HepG2 (cell line): ENCODE results near the gene CSTB. TPM values are rescaled to one million over a fixed set of nuclear protein-coding genes. Genes with fewer than 3 reads are reported as not detected.

Source experiments
- ARID2 ChIP-seq: sonication (generic); formaldehyde crosslinking; IDR thresholded peaks from 2 replicates; pipeline ENCODE4 v1.8.1; 2022; ENCODE audit warnings: mild to moderate bottlenecking, missing genetic modification reagents, borderline replicate concordance
- CAMTA2 ChIP-seq: sonication (generic); formaldehyde crosslinking; IDR thresholded peaks from 2 replicates; pipeline ENCODE4 v1.4.0; 2020; ENCODE audit warnings: mild to moderate bottlenecking, missing genetic modification reagents, borderline replicate concordance
- DR1 ChIP-seq: sonication (generic); formaldehyde crosslinking; IDR thresholded peaks from 2 replicates; pipeline ENCODE4 v1.8.0; 2021; ENCODE audit warnings: mild to moderate bottlenecking, missing genetic modification reagents, inconsistent platforms
- FOXO4 ChIP-seq: sonication (generic); formaldehyde crosslinking; conservative IDR thresholded peaks from 2 replicates; pipeline ENCODE4 v1.8.1; 2023; ENCODE audit warnings: missing genetic modification reagents
- GMEB1 ChIP-seq: sonication (generic); formaldehyde crosslinking; IDR thresholded peaks from 2 replicates; pipeline ENCODE4 v1.5.1; 2020; ENCODE audit warnings: missing genetic modification reagents, mild to moderate bottlenecking, borderline replicate concordance
- IKZF4 ChIP-seq: sonication (generic); formaldehyde crosslinking; IDR thresholded peaks from 2 replicates; pipeline ENCODE4 v1.5.1; 2020; ENCODE audit warnings: borderline replicate concordance, mild to moderate bottlenecking, low read depth, missing genetic modification reagents; ENCODE audit errors: not compliant biosample characterization
- MED13 ChIP-seq: sonication (generic); formaldehyde crosslinking; IDR thresholded peaks from 2 replicates; pipeline ENCODE4 v1.5.0; 2020; ENCODE audit warnings: missing genetic modification reagents
- RBM39 ChIP-seq: fragments of 200-400 bp; formaldehyde crosslinking; IDR thresholded peaks from one replicate; pipeline ENCODE4 v1.6.1; 2018; ENCODE audit warnings: antibody characterized with exemption, mild to moderate bottlenecking, low read depth, low read length; ENCODE audit not compliant: poor library complexity, severe bottlenecking
- RXRA ChIP-seq: sonication (generic); formaldehyde crosslinking; IDR thresholded peaks from 2 replicates; pipeline ENCODE4 v1.5.1; 2020; ENCODE audit warnings: missing genetic modification reagents
- SKI ChIP-seq: fragments of 450-650 bp; IDR thresholded peaks from one replicate; pipeline ENCODE4 v1.6.1; 2018; ENCODE audit warnings: mild to moderate bottlenecking; ENCODE audit not compliant: partially characterized antibody
- SNRNP70 ChIP-seq: fragments of 200-400 bp; formaldehyde crosslinking; IDR thresholded peaks from 2 replicates; pipeline ENCODE4 v1.6.1; 2017; ENCODE audit warnings: mild to moderate bottlenecking, low read depth, low read length, moderate library complexity
- TCF7L2 ChIP-seq: IDR thresholded peaks from 2 replicates; pipeline ENCODE4 v1.6.1; 2011; ENCODE audit warnings: mild to moderate bottlenecking, low read depth, low read length, moderate library complexity
- USF2 ChIP-seq, 2 experiments: sonication (generic) in 1 of 2; formaldehyde crosslinking in 1 of 2; IDR thresholded peaks; 2 replicates each; pipeline versions ENCODE4 v1.5.1 to v1.6.1; 2011 to 2020; ENCODE audit warnings: borderline replicate concordance in 1 of 2, low read depth in 1 of 2, low read length in 1 of 2, mild to moderate bottlenecking in 1 of 2, missing genetic modification reagents in 1 of 2, moderate library complexity in 1 of 2
- ZBTB26 ChIP-seq: IDR thresholded peaks from 2 replicates; pipeline ENCODE4 v1.6.1; 2016; ENCODE audit warnings: missing compliant biosample characterization, missing genetic modification reagents, borderline replicate concordance
- ZBTB7A ChIP-seq: sonication (generic); formaldehyde crosslinking; IDR thresholded peaks from 2 replicates; pipeline ENCODE4 v1.8.0; 2022; ENCODE audit warnings: mild to moderate bottlenecking, missing genetic modification reagents
- ZFP36L2 ChIP-seq: sonication (generic); formaldehyde crosslinking; IDR thresholded peaks from 2 replicates; pipeline ENCODE4 v1.4.0; 2020; ENCODE audit warnings: missing genetic modification reagents
- ZNF253 ChIP-seq: sonication (generic); formaldehyde crosslinking; IDR thresholded peaks from 2 replicates; pipeline ENCODE4 v1.8.0; 2022; ENCODE audit warnings: mild to moderate bottlenecking, missing genetic modification reagents, borderline replicate concordance
- ZNF557 ChIP-seq: sonication (generic); formaldehyde crosslinking; IDR thresholded peaks from 2 replicates; pipeline ENCODE4 v1.4.0; 2020; ENCODE audit warnings: missing genetic modification reagents
- ZNF790 ChIP-seq: sonication (generic); formaldehyde crosslinking; IDR thresholded peaks from 2 replicates; pipeline ENCODE4 v1.8.0; 2022; ENCODE audit warnings: missing genetic modification reagents, mild to moderate bottlenecking, borderline replicate concordance
- polyA plus RNA-seq, 8 experiments: library from polyadenylated mRNA; depleted of rRNA in 3 of 8; stranded (reverse) in 7 of 8; unstranded in 1 of 8; fragments of >200 nt; fragmentation: Illumina TruSeq in 4 of 8; extraction: Trizol in 4 of 8; gene quantifications; 2 replicates each; pipeline versions ENCODE4 v1.2.1 to v1.2.3, GENCODE V29; 2011 to 2016; ENCODE audit warnings: low read depth in 4 of 8, missing spikeins in 1 of 8, mixed read lengths in 1 of 8; ENCODE audit not compliant: insufficient read depth in 1 of 8
- total RNA-seq, 5 experiments: library from RNA; depleted of rRNA; stranded (reverse); fragments of >200 nt; fragmentation: Illumina TruSeq; extraction: Trizol; gene quantifications; 2 replicates each; pipeline ENCODE4 v1.2.3, GENCODE V29; 2016; ENCODE audit warnings: low read depth in 1 of 5

CSTB gene
- total and polyA plus RNA-seq, 2 of the 13 experiments (the other 11 are each of a cell fraction or from before 2014, with no cell fraction given): 11.7 to 94.1 TPM

- TF ChIP-seq IKZF4: no peak
- TF ChIP-seq CAMTA2 (CRISPR knock-in tag): no peak
- TF ChIP-seq DR1: no peak
- no peak for TF ChIP-seq ZNF253 (CRISPR knock-in tag)
- TF ChIP-seq GMEB1: peak; percentile 66; the same call in 1 of the 2 replicates
- peak; percentile 58; the same call in 1 of the 2 replicates for TF ChIP-seq ZBTB26
- TF ChIP-seq FOXO4: no peak
- TF ChIP-seq SNRNP70: no peak
- no peak for TF ChIP-seq USF2 (IDR thresholded peaks at IDR 0.05; ENCODE audit: low read depth, low read length)
- TF ChIP-seq USF2 (CRISPR knock-in tag; IDR thresholded peaks at IDR 0.05; ENCODE audit: borderline replicate concordance): no peak
- TF ChIP-seq SKI: peak; percentile 70
- TF ChIP-seq ZFP36L2: no peak
- 0 out of 2 replicates have a peak, but pooled peaks have one; percentile 26 for TF ChIP-seq ARID2 (CRISPR knock-in tag)
- TF ChIP-seq MED13: no peak
- TF ChIP-seq ZBTB7A (CRISPR knock-in tag): peak; percentile 85
- peak; percentile 89 for TF ChIP-seq RXRA (CRISPR knock-in tag)
- TF ChIP-seq ZNF557 (CRISPR knock-in tag): no peak
- TF ChIP-seq ZNF790: no peak
- TF ChIP-seq RBM39: no peak
- no peak for TF ChIP-seq TCF7L2
Measured at GRCh38 chr21:43783098-43783700, 7.1 kb upstream of the CSTB start (continued).
